NCI-H1105 treated with DMSO at 0.1 percent for 48 hours (cell line): ENCODE measurements around the gene KRT74.

Experiments used
- DNase-seq: peaks from one replicate; lab custom pipeline; 2025; lab: John Stamatoyannopoulos, UW

Gene KRT74

DNA sequence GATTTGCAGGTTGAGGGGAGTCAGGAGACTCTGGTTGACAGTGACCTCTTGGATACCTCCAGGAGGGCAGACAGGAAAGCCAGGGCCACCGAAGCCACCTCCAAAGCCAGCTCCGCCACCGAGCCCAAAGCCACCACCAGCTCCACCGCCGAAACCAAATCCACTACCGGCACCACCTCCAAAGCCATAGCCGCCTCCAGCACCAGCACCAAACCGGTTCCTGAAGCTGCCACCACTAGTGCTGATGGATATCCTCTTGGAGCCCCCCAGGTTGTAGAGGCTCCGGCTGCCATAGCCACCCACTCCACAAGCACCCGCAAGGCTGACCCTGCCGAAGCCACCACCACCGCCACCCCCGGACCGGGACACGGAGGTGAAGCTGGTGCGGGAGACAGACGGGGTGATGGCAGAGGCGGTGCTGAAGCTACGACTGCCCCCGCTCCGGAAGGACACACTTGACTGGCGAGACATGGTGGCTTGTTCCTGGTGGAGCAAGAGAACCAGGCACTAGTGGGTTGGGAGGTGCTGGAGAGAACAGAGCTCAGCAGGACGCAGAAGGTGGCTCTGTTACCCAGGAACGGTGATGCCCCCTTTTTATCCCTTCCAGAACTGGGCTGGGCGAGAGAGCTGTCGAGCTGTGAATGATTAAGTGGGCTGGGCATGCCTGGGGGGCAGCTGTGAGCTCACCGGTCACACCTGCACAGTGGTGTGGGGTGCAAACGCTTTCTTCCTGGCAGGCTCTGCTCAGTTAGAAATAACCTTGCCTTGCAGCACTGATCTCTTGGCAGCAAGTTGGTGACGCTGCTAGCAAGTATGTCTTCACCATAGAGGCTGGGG lies 53.6 kb downstream of the KRT74 start, which contains the start of gene KRT5:
Gene KRT5 (minus strand): TSS at position 569 of the 837 bp plus-strand sequence. CDS start 98 bp downstream, at position 471.
- no peak for DNase-seq

DNA sequence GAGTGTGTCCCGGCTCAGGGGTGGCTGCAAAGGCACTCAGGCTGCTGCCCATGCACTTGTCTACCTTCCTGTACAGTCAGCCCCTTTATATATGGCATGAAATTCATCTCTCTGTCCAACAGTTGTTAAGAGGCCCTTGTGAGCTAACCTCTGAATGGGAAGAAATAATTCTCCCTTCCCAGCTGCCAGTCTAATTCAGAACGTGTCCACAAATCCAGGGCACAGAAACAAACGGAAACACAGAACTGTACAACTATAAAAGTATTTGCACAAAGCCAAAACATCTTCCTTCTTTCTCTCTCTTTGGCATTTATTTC lies 54.3 kb downstream of the KRT74 start:
- DNase-seq = no peak

DNA sequence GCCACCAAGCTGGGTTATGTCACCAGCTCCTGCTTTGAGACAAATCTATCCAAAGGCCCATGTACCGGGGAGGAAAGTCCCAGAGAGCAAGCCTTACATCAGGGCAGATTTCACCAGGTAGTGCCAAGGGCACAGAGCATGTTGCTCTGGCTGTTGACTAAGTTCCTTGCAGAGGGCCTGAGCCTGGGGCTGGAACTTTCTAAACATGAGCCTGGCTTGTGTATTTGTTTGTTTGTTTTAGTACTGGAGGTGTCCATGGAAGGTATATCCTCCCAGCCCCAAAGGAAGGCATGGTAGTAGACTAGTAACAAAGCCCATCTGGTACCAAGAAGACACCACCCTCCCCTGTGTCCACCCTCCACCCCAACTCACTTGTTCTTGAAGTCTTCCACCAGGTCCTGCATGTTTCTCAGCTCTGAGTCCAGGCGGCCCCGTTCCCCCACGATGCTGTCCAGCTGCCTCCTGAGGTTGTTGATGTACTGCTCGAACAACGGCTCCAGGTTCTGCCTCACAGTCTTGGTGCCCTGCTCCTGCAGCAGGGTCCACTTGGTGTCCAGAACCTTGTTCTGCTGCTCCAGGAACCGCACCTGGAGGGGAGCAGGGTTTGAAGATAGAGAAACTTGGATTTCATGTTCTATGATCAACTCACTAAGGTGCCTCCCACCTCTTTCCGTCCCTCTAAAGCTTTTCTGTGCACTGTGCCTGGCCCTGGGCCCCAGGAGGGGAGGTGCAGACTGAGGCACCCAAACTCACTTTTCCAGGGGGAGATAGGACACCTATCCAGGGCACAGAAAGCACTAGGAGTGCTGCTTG lies 54.9 kb downstream of the KRT74 start:
- no peak for DNase-seq

DNA sequence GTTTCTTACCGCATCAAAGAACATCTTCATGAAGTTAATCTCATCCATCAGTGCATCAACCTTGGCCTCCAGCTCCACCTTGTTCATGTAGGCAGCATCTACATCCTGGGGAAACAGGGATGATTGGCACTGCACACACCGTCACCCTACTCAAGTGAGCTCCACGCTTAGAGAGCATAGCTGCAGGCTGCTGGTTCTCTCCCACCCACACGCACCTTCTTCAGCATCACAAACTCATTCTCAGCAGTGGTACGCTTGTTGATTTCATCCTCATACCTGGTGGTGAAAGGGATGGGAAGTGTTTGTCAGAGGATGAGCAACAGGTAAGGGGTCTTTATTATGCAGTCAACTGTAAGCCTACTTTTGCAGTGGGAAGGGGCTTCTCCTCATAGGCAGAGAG lies 55.8 kb downstream of the KRT74 start:
- no peak for DNase-seq

DNA sequence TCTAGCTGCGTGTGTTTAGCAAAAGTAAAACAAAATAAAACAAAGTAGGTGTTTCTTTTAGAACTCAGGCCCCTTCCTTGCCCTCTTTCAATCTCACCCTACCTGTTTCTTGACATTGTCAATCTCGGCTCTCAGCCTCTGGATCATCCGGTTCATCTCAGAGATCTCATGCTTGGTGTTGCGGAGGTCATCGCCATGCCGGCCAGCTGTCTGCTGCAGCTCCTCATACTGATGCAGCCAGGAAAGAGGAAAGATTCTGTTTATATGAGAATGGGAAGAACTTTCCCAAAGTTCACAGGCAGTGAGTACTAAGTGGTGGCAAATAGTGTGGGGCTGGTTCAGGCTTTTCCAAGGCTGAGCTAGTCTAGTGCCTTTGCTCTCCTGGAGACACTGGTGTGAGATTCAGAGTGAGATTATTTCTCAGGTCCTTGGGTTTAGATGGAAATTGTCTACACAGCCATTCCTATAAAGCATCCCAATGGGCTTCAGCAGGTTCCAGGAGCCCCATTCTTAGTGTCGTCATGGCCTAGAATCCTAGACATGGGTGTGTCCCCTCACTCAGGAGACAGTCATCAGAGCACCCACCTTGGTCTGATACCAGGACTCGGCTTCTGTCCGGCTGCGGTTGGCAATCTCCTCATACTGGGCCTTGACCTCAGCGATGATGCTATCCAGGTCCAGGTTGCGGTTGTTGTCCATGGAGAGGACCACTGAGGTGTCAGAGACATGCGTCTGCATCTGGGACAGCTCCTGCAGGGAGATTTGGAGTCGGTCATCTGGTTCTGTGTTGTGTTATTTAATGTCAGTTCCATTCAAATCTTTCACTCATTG lies 56.4 kb downstream of the KRT74 start:
- DNase-seq = no peak

DNA sequence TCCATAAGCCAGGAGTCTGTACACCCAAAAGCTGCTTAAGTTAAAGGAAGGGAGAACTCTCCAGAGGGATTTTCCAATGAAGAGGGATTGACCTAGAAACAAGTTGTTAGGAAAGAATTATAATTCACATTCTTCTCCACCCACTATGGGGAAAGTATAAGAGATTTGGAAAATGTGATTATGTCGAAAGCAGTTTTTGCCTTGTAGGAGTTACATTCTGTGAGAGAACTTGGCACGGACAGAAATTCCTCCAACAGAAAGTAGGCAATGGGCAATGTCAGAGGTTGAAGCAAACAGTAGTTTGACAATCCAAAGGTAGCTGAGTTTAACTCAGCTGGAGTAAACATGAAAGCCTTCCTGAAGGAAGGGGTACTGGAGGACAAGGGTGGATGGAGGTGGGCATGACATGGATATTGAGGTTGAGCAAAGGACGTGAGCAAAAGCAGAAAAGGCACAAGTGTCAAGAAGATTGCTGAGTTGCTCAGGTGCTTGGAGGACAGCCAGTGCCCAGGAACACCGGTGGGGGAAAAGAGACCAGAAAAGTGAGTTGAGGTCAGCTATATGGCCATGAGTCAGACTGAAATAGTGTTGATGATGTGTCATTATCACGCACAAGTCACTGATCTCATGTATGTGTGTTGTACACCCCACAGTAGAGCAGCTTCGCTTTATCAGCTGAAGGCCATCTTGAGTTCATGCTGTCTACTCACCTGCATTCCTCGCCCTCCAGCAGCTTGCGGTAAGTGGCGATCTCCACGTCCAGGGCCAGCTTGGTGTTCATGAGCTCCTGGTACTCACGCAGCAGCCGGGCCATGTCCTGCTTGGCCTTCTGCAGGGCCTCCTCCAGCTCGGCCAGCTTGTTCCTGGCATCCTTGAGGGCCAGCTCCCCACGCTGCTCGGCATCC lies 57.5 kb downstream of the KRT74 start:
- DNase-seq = no peak
